PFSK-1 (cell line): Measurements from ENCODE around the gene HTR4.

ENCODE experiments used
- POLR2AphosphoS5 ChIP-seq: IDR thresholded peaks from 2 replicates; pipeline ENCODE4 v1.6.1; 2012; ENCODE audit warnings: low read depth, mild to moderate bottlenecking, control low read depth, low read length, moderate library complexity
- SIN3A ChIP-seq: IDR thresholded peaks from 2 replicates; pipeline ENCODE4 v1.6.1; 2012; ENCODE audit warnings: mild to moderate bottlenecking, low read length, moderate library complexity, borderline replicate concordance; ENCODE audit not compliant: insufficient read depth
- TAF1 ChIP-seq: IDR thresholded peaks from 2 replicates; pipeline ENCODE4 v1.6.1; 2012; ENCODE audit warnings: low read length, control low read depth, borderline replicate concordance; ENCODE audit not compliant: insufficient read depth

DNA sequence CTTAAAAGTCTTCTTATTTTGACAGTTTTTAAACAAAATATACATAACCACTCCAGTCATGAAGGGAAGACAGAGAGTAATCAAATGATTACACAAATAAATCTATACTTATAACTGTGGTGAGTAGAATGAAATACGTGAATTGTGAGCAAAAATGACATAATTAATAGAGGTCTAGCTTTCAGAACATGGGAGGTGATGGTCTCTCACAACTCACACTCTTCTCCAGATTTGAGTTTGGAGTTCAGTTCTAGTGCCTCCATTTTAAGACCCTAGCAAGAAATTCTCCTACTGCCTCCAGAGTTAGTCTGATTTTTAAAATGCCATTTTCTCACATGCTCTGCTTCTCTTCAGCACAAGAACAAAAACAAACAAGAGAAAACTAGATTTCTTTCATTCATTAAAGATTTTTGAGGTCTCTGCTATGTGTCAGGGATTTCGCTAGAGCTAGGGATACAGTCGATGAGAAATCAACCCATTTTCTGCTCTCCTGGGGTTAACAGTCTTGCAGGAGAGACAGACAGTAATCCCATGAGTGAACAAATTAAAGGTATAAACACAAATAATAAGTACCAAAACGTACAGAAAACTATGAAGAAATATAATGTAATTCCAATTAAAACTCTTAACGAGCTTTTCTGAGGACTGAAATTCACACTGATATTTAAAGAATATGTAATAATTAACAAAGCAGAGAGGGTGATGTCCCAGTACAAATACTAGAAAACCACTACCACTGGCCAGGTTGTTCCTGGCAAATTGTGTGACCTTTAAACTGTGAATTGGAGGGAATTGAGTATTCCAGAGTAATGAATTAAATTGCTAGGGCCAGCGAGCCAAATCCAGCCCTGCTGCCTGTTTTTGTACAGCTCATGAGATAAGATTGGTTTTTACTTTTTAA is 27.1 kb upstream of the HTR4 start:
- TF ChIP-seq POLR2AphosphoS5 = no peak
- no peak for TF ChIP-seq TAF1
- no peak for TF ChIP-seq SIN3A
